ENCODE data around the gene GPR183. TPM values are rescaled to one million over a fixed set of nuclear protein-coding genes. Genes with fewer than 3 reads are reported as not detected.

GPR183 gene
- total RNA-seq: 29.7 TPM

GRCh38 chr13:99307247-99307646, at the start of gene GPR183:
TSS of gene GPR183 (minus strand) at chr13:99307399. CDS start at chr13:99296145, 11,254 bp downstream.
- DNase-seq: no peak

GRCh38 chr13:99356262-99357091, 49.3 kb upstream of the GPR183 start:
- DNase-seq: peak; percentile 16

GRCh38 chr13:99356012-99356261, 48.7 kb upstream of the GPR183 start:
- DNase-seq: no peak

GRCh38 chr13:99355267-99356011, 48.2 kb upstream of the GPR183 start:
- DNase-seq: no peak

GRCh38 chr13:99354371-99354951, 47.3 kb upstream of the GPR183 start:
- no peak for DNase-seq

GRCh38 chr13:99353836-99354235, 46.6 kb upstream of the GPR183 start:
- DNase-seq: no peak

GRCh38 chr13:99353246-99353600, 46.0 kb upstream of the GPR183 start:
- no peak for DNase-seq

- no peak for DNase-seq
Observed at GRCh38 chr13:99352351-99353245, 45.4 kb upstream of the GPR183 start.

GRCh38 chr13:99351772-99352171, 44.6 kb upstream of the GPR183 start:
- no peak for DNase-seq

GRCh38 chr13:99350191-99350590, 43.0 kb upstream of the GPR183 start:
- DNase-seq: no peak

GRCh38 chr13:99347911-99348451, 40.8 kb upstream of the GPR183 start:
- no peak for DNase-seq

- DNase-seq: no peak
Observed at GRCh38 chr13:99347335-99347878, 40.2 kb upstream of the GPR183 start.

GRCh38 chr13:99346335-99347042, 39.3 kb upstream of the GPR183 start:
- peak; percentile 35 for DNase-seq

GRCh38 chr13:99345345-99345744, 38.1 kb upstream of the GPR183 start:
- no peak for DNase-seq

- no peak for DNase-seq
Observed at GRCh38 chr13:99344610-99345208, 37.5 kb upstream of the GPR183 start.

GRCh38 chr13:99342723-99343315, 35.6 kb upstream of the GPR183 start:
- no peak for DNase-seq

GRCh38 chr13:99341969-99342722, 34.9 kb upstream of the GPR183 start:
- DNase-seq: no peak

- DNase-seq: no peak
Observed at GRCh38 chr13:99340638-99341037, 33.4 kb upstream of the GPR183 start.

GRCh38 chr13:99339736-99340397, 32.7 kb upstream of the GPR183 start:
- no peak for DNase-seq

All from skin of body (tissue), 2 donors.